ENCODE results near the gene MAP3K2. TPM values are rescaled to one million over a fixed set of nuclear protein-coding genes. Genes with fewer than 3 reads are reported as not detected.

MAP3K2 gene
- polyA plus RNA-seq, 3 donors: 16.0 to 86.4 (median 66.3) TPM

GRCh38 chr2:127259355-127259754, 128.4 kb downstream of the MAP3K2 start:
- H3K4me2 ChIP-seq (replicated peaks; ENCODE audit: extremely low read depth, low read length, poor library complexity, severe bottlenecking): no peak overlapping the region
- H3K79me2 ChIP-seq (ENCODE audit: insufficient read depth, low read length): no peaks in the 10 kb centered on the region
- TF ChIP-seq CTCF (IDR thresholded peaks at IDR 0.05): no peak
- Mint-ChIP-seq H3K4me3 (no peak overlapping the region), H3K36me3 (peaks cover 79 to 84% of the 10 kb centered on the region in 2 donors), H3K27me3 (ENCODE audit: low read depth in 3 of 3) (no peaks in the 10 kb centered on the region), H3K27ac (peak overlapping the region in 1 of 7 donors; percentile 37), H3K9me3 (peaks cover 0 to 2% (median 0%) of the 10 kb centered on the region in 7 donors), H3K4me1 (peaks cover 2% of the 10 kb centered on the region)
- no peaks in the 10 kb centered on the region for H3K4me1 ChIP-seq (ENCODE audit: control insufficient read depth in 1 of 2, insufficient read depth in 2 of 2, low read length in 2 of 2)
- H2AFZ ChIP-seq (ENCODE audit: insufficient read depth, low read depth, low read length, poor library complexity, severe bottlenecking): no peak overlapping the region
- intact Hi-C loops (cut with micrococcal nuclease): no loop called here
- no peak overlapping the region for H3K9ac ChIP-seq (ENCODE audit: insufficient read depth, low read length, poor library complexity, severe bottlenecking)
- H3K27me3 ChIP-seq (ENCODE audit: control insufficient read depth in 2 of 2, insufficient read depth in 2 of 2, low read length in 2 of 2): no peaks in the 10 kb centered on the region
- H3K36me3 ChIP-seq (replicated peaks in 1 of 2; ENCODE audit: control insufficient read depth in 1 of 2, insufficient read depth in 2 of 2, low read length in 2 of 2): peaks cover 56 to 89% of the 10 kb centered on the region in 2 donors
- WGBS (ENCODE audit: insufficient coverage): 90% methylated on average over 4 of the region's 5 CpGs
- no peak overlapping the region for H3K4me3 ChIP-seq (replicated peaks in 1 of 3; ENCODE audit: low read depth in 2 of 3, low read length in 3 of 3)
- no peak for DNase-seq
- H4K20me1 ChIP-seq (ENCODE audit: insufficient read depth, low read length): no peaks in the 10 kb centered on the region
- no peak overlapping the region for H3K27ac ChIP-seq (ENCODE audit: low read depth in 1 of 2, low read length in 2 of 2)
- H3K9me3 ChIP-seq (replicated peaks in 1 of 2; ENCODE audit: control insufficient read depth in 1 of 2, insufficient read depth in 1 of 2, low read length in 2 of 2): no peaks in the 10 kb centered on the region

- H3K36me3 ChIP-seq (replicated peaks in 1 of 2; ENCODE audit: control insufficient read depth in 1 of 2, insufficient read depth in 2 of 2, low read length in 2 of 2): peaks cover 51 to 65% of the 10 kb centered on the region in 2 donors
- H3K27ac Mint-ChIP-seq: peak overlapping the region in 4 of 7 donors; percentile 25 to 56 (median 31)
- peaks cover 0 to 2% (median 0%) of the 10 kb centered on the region in 7 donors for H3K9me3 Mint-ChIP-seq
Measured at GRCh38 chr2:127256866-127257265, 130.9 kb downstream of the MAP3K2 start.

More at GRCh38 chr2:127256866-127257265, 130.9 kb downstream of the MAP3K2 start:
- Histone ChIP-seq H3K9me3 (replicated peaks in 1 of 2; ENCODE audit: control insufficient read depth in 1 of 2, insufficient read depth in 1 of 2, low read length in 2 of 2) (no peaks in the 10 kb centered on the region), H2AFZ (ENCODE audit: insufficient read depth, low read depth, low read length, poor library complexity, severe bottlenecking) (no peak overlapping the region), H3K27me3 (ENCODE audit: control insufficient read depth in 2 of 2, insufficient read depth in 2 of 2, low read length in 2 of 2) (no peaks in the 10 kb centered on the region), H4K20me1 (ENCODE audit: insufficient read depth, low read length) (no peaks in the 10 kb centered on the region), H3K9ac (ENCODE audit: insufficient read depth, low read length, poor library complexity, severe bottlenecking) (no peak overlapping the region), H3K27ac (ENCODE audit: low read depth in 1 of 2, low read length in 2 of 2) (no peak overlapping the region), H3K4me2 (replicated peaks; ENCODE audit: extremely low read depth, low read length, poor library complexity, severe bottlenecking) (no peak overlapping the region), H3K79me2 (ENCODE audit: insufficient read depth, low read length) (no peaks in the 10 kb centered on the region), H3K4me1 (ENCODE audit: control insufficient read depth in 1 of 2, insufficient read depth in 2 of 2, low read length in 2 of 2) (no peaks in the 10 kb centered on the region), H3K4me3 (replicated peaks in 1 of 3; ENCODE audit: low read depth in 2 of 3, low read length in 3 of 3) (no peak overlapping the region)
- Mint-ChIP-seq H3K4me3 (no peak overlapping the region), H3K27me3 (ENCODE audit: low read depth in 3 of 3) (peaks cover 0 to 2% (median 0%) of the 10 kb centered on the region in 3 donors), H3K4me1 (peaks cover 2% of the 10 kb centered on the region), H3K36me3 (peaks cover 67 to 69% of the 10 kb centered on the region in 2 donors)
- 84% methylated on average over 7 of the region's 8 CpGs for WGBS (ENCODE audit: insufficient coverage)
- DNase-seq: no peak
- no peak for TF ChIP-seq CTCF (IDR thresholded peaks at IDR 0.05)
- intact Hi-C loops (cut with micrococcal nuclease): no loop called here

All from CD14-positive monocyte (primary cell).